ENCODE results near the gene USH2A.

USH2A gene

GRCh38 chr1:216057063-216057462, 366.2 kb downstream of the USH2A start:
- no peak overlapping the region for H3K27ac ChIP-seq
- TF ChIP-seq CTCF (conservative IDR thresholded peaks at IDR 0.05; ENCODE audit: low read depth): no peak
- ChIA-PET CTCF (no interaction called here), POLR2A (ENCODE audit: low non-redundant PET) (no interaction called here)
- DNase-seq (ENCODE audit: low spot score): no peak

- POLR2A ChIA-PET (ENCODE audit: low non-redundant PET): no interaction called here
- CTCF ChIA-PET: no interaction called here
- TF ChIP-seq CTCF (conservative IDR thresholded peaks at IDR 0.05; ENCODE audit: low read depth): no peak
- H3K27ac ChIP-seq: no peak overlapping the region
- no peak for DNase-seq (ENCODE audit: low spot score)
Measured at GRCh38 chr1:216055004-216055403, 368.2 kb downstream of the USH2A start.

GRCh38 chr1:216054600-216054999, 368.6 kb downstream of the USH2A start:
- no peak for TF ChIP-seq CTCF (conservative IDR thresholded peaks at IDR 0.05; ENCODE audit: low read depth)
- no peak overlapping the region for H3K27ac ChIP-seq
- ChIA-PET POLR2A (ENCODE audit: low non-redundant PET) (no interaction called here), CTCF (no interaction called here)
- no peak for DNase-seq (ENCODE audit: low spot score)

GRCh38 chr1:216051071-216051470, 372.2 kb downstream of the USH2A start:
- H3K27ac ChIP-seq: no peak overlapping the region
- ChIA-PET POLR2A (ENCODE audit: low non-redundant PET) (no interaction called here), CTCF (no interaction called here)
- no peak for DNase-seq (ENCODE audit: low spot score)
- TF ChIP-seq CTCF (conservative IDR thresholded peaks at IDR 0.05; ENCODE audit: low read depth): no peak

- CTCF ChIA-PET: no interaction called here
- POLR2A ChIA-PET (ENCODE audit: low non-redundant PET): no interaction called here
- no peak overlapping the region for H3K27ac ChIP-seq
- no peak for TF ChIP-seq CTCF (conservative IDR thresholded peaks at IDR 0.05; ENCODE audit: low read depth)
- DNase-seq (ENCODE audit: low spot score): no peak
Measured at GRCh38 chr1:216049741-216050430, 373.4 kb downstream of the USH2A start.

- CTCF ChIA-PET: no interaction called here
- no peak for DNase-seq (ENCODE audit: low spot score)
- POLR2A ChIA-PET (ENCODE audit: low non-redundant PET): no interaction called here
- H3K27ac ChIP-seq: no peak overlapping the region
- TF ChIP-seq CTCF (conservative IDR thresholded peaks at IDR 0.05; ENCODE audit: low read depth): no peak
Measured at GRCh38 chr1:216047811-216048572, 375.3 kb downstream of the USH2A start.

Measured in RWPE1 (cell line).